T47D (cell line): ENCODE data around the gene PDE4D.
"Not testable (repeated sequence)": the region's sequence is repeated elsewhere in the genome, so short reads cannot be mapped to it uniquely, and the experiment has no call there.

Experiments
- DNase-seq, 2 experiments: peaks; one replicate each; pipeline versions ENCODE4 v3.0.0 to v3.0.0-alpha.2; 2011 to 2012; ENCODE audit warnings: low read depth in 1 of 2, low spot score in 1 of 2
- JUND ChIP-seq: IDR thresholded peaks from 2 replicates; pipeline ENCODE4 v1.6.1; 2012; ENCODE audit warnings: low read depth
- in situ Hi-C: cut with HindIII; loops from 2 replicates; pipeline ENCODE4 v1.10.0; 2016; ENCODE audit warnings: low sequenced_read_pairs, low pct_unique_long_range_greater_than_20kb

The PDE4D gene

GRCh38 chr5:59789197-59789596 is 104.3 kb downstream of the PDE4D start:
- TF ChIP-seq JUND: no peak
- no peak for DNase-seq
- in situ Hi-C loops: no loop called here

DNA sequence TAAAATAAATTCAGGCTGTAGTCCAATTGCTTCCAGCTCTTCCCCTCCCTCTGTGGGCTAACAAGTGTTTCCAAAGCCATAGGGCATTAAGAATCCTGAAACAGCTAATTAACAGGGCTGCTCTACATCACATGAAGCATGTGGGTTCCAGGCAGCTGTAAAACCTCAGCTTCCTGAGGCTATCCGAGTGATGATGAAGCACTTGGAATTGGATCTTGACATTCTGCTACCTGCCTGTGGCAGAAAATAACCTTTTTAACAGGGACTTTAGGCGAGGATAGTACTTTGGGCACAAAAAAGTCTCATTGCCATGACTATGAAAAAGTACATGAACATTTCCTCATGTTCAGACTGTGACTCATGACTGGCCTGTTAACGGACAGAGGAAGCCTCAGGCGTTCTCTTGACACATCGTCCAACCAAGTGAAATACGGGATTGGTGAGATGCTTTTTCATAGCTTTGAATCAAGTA is 107.2 kb downstream of the PDE4D start:
- in situ Hi-C loops: no loop called here
- TF ChIP-seq JUND: no peak

GRCh38 chr5:59785676-59786333 is 107.7 kb downstream of the PDE4D start:
- DNase-seq: no peak
- no peak for TF ChIP-seq JUND
- in situ Hi-C loops: no loop called here

More for the DNA sequence above, 107.2 kb downstream of the PDE4D start:
- DNase-seq: peak in 1 of 2 experiments; percentile 51

GRCh38 chr5:59784708-59785107 is 108.8 kb downstream of the PDE4D start:
- in situ Hi-C loops, DNase-seq: not testable (repeated sequence)

- no peak for TF ChIP-seq JUND
- in situ Hi-C loops: no loop called here
- DNase-seq: no peak
Measured at GRCh38 chr5:59783264-59783663, 110.3 kb downstream of the PDE4D start.

GRCh38 chr5:59782856-59783255 is 110.7 kb downstream of the PDE4D start:
- no peak for TF ChIP-seq JUND
- in situ Hi-C loops: no loop called here
- no peak for DNase-seq

- no peak for TF ChIP-seq JUND
- no peak for DNase-seq
- in situ Hi-C loops: no loop called here
Measured at GRCh38 chr5:59779453-59779852, 114.1 kb downstream of the PDE4D start.

- no peak for DNase-seq
- no peak for TF ChIP-seq JUND
- in situ Hi-C loops: no loop called here
Measured at GRCh38 chr5:59777028-59777427, 116.5 kb downstream of the PDE4D start.

GRCh38 chr5:59773294-59773693 is 120.2 kb downstream of the PDE4D start:
- DNase-seq: peak in 1 of 2 experiments; percentile 33
- no peak for TF ChIP-seq JUND
- in situ Hi-C loops: no loop called here

GRCh38 chr5:59772757-59773156 is 120.8 kb downstream of the PDE4D start:
- TF ChIP-seq JUND: no peak
- DNase-seq: no peak
- in situ Hi-C loops: no loop called here

DNA sequence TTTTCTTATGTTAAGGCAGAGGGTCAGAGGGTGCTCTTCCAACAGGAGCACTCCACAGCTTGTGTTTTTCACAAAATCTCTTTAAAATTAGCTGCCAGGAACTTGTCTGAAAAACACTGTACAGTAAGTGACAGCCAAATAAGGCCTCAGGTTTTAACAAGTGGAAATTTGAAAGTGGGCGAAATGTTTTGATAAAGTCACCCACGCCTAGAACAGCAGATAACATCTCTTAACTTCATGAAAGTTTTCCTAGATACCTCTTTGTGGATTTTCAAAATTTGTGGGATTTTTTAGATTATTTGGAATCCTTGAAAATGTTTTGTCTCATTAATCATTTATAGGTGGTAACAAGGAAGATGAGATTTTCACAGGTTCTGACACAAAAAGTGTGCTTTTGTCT is 121.3 kb downstream of the PDE4D start:
- DNase-seq: no peak
- no peak for TF ChIP-seq JUND
- in situ Hi-C loops: no loop called here

GRCh38 chr5:59770953-59771352 is 122.6 kb downstream of the PDE4D start:
- TF ChIP-seq JUND: no peak
- in situ Hi-C loops: no loop called here
- DNase-seq: no peak

DNA sequence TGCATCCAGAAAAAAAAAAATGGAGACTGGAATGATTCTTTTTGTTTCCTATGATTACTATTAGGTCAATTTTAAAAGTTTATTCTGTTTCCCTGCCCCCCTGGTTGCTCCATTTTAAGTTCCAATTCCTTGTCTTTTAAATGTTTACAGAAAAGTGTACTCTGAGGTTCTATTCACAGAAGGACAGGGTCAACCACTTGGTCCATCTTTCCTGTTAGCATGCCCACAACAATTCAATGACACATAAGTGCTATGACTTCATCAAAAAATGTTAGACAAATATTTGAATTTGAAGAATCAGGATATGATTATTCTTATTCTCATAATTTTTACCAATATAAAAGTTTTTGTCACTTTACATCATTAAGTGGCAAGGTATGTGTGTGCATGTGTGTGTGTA is 123.7 kb downstream of the PDE4D start:
- in situ Hi-C loops: no loop called here
- TF ChIP-seq JUND: no peak
- no peak for DNase-seq

DNA sequence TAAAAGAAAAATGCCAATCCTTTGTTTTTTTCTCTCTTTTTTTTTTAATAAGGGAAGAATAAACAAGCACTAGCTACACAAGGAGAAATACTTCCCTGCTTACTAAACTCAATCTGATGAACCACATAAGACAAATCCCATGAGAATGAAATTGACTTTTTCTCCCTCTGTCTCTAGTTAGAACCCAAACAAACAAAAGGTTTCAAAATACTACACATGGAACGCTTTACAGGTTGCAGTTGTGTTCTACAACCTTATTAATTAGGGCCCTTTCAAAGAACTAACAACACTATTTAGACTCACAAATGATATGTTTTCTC is 124.5 kb downstream of the PDE4D start:
- no peak for DNase-seq
- in situ Hi-C loops: no loop called here
- TF ChIP-seq JUND: no peak
